ENCODE measurements around the gene IRX5. TPM values are rescaled to one million over a fixed set of nuclear protein-coding genes. Genes with fewer than 3 reads are reported as not detected.

Gene IRX5
- total and polyA plus RNA-seq, 2 of the 8 experiments (the other 6 are each of a cell fraction or from before 2014, with no cell fraction given) = 0.48 to 0.56 TPM

DNA sequence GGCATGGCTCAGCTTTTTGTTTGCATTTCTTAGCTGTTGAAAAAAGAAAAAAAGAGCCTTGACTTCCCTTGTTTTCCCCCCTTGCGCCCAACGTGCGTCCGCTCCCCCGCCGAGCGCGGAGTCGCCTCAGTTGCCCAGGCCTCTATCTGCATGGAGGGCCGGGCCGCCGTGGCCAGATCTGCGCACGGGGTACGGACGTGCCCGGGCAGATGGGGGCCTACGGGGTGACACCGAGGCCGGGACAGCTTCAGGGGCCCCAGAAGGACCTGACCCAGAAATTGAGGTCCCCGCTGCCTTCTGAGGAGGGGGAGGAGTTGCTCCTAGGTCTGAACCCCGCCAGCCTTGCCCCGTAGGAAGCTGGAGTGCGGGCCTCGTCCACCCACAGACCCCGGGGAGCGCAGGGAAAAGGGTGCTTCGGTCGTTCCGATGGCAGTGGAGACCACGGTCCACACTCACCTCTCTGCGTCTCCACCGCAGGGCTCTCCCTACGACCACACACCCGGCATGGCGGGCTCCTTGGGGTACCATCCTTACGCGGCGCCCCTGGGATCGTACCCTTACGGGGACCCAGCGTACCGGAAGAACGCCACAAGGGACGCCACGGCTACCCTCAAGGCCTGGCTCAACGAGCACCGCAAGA, 1.5 kb downstream of the IRX5 start:
- no peak overlapping the region for H2BK5ac ChIP-seq (ENCODE audit: low read depth, low read length)
- no peaks in the 10 kb centered on the region for H3K79me2 ChIP-seq (ENCODE audit: control insufficient read depth in 1 of 2, insufficient read depth in 2 of 2, low read length in 2 of 2)
- H3K79me1 ChIP-seq (ENCODE audit: low read depth, low read length) = no peaks in the 10 kb centered on the region
- H3K4me1 ChIP-seq (replicated peaks in 1 of 4; ENCODE audit: control insufficient read depth in 3 of 4, insufficient read depth in 4 of 4, low read length in 3 of 4) = peaks cover 0 to 30% (median 16%) of the 10 kb centered on the region in 4 experiments; a peak in 6 of 7 replicates
- no peak overlapping the region for H3K23ac ChIP-seq (ENCODE audit: insufficient read length)
- no peak overlapping the region for H4K5ac ChIP-seq (ENCODE audit: insufficient read length, low read depth, low read length)
- H3K4ac ChIP-seq (replicated peaks; ENCODE audit: insufficient read length, low read depth, low read length) = no peak overlapping the region
- CTCF ChIA-PET (ENCODE audit: partially characterized antibody) = interaction anchor here (1.1 to 3.7 kb wide), 5 partner anchors 26 to 985 kb away, joined by 3 to 15 read pairs (median 3); no protein-coding TSS in a partner anchor
- no peak overlapping the region for H2AFZ ChIP-seq (ENCODE audit: low read length)
- H3K18ac ChIP-seq (ENCODE audit: extremely low read depth, low read length) = peak overlapping the region; percentile 48; the same call in 1 of the 2 replicates
- no peak overlapping the region for H2BK15ac ChIP-seq (ENCODE audit: low read length)
- no peak overlapping the region for H3K27ac ChIP-seq (ENCODE audit: low read depth, low read length)
- 3% methylated on average over 47 of the region's 48 CpGs; no CpG with 5 or more reads in 1 of the 2 experiments for WGBS, 2 experiments (ENCODE audit: extremely low coverage in 1 of 2, insufficient coverage in 1 of 2, insufficient read length in 1 of 2, insufficient replicate concordance in 2 of 2, low coverage in 1 of 2, low lambda C conversion rate in 2 of 2, missing lambda C conversion rate in 1 of 2)
- DNase-seq (ENCODE audit: low read depth in 1 of 2, low spot score in 2 of 2) (peak in 1 of 2 experiments; percentile 63), FAIRE-seq (no peak)
- peak overlapping the region; percentile 71; the same call in 1 of the 2 replicates for H2BK12ac ChIP-seq (ENCODE audit: low read depth, low read length)
- no peak overlapping the region for H3K56ac ChIP-seq (replicated peaks; ENCODE audit: insufficient read length, low read depth, low read length)
- POLR2A ChIA-PET (ENCODE audit: partially characterized antibody) = interaction anchor here (2.1 kb wide), 1 partner anchor 646 kb away, joined by 6 read pairs; the partner anchor contains the start of gene IRX3
- no peak overlapping the region for H2AK5ac ChIP-seq (ENCODE audit: low read depth, low read length)
- 0 out of 2 replicates have a peak overlapping the region, but pooled peaks have one; percentile 66 for H2BK20ac ChIP-seq (ENCODE audit: low read length)
- H3K23me2 ChIP-seq (ENCODE audit: low read depth, low read length) = peaks cover 27% of the 10 kb centered on the region
- peaks cover 8 to 10% of the 10 kb centered on the region in 2 experiments for H4K20me1 ChIP-seq (replicated peaks in 1 of 2; ENCODE audit: control insufficient read depth in 1 of 2, insufficient read depth in 2 of 2, low read length in 2 of 2)
- no peak overlapping the region for H4K91ac ChIP-seq (replicated peaks; ENCODE audit: insufficient read length, low read length)
- H2BK120ac ChIP-seq (replicated peaks; ENCODE audit: low read depth, low read length) = no peak overlapping the region
- peak overlapping the region; percentile 41 to 80 (median 64) for H3K4me3 ChIP-seq (ENCODE audit: extremely low read depth in 1 of 4, insufficient read depth in 2 of 4, low read depth in 3 of 4, low read length in 4 of 4)
- no peak overlapping the region for H3K9ac ChIP-seq (replicated peaks in 1 of 4; ENCODE audit: extremely low read depth in 1 of 4, low read depth in 3 of 4, low read length in 3 of 4)
- peaks cover 0 to 2% (median 0%) of the 10 kb centered on the region in 4 experiments; a peak in 1 of 8 replicates for H3K36me3 ChIP-seq (ENCODE audit: control insufficient read depth in 2 of 4, insufficient read depth in 4 of 4, low read length in 3 of 4)
- no peak overlapping the region for H4K8ac ChIP-seq (ENCODE audit: extremely low read depth, insufficient read depth, low read length)
- H3K4me2 ChIP-seq (ENCODE audit: insufficient read depth in 1 of 2, low read depth in 2 of 2, low read length in 2 of 2) = peak overlapping the region; percentile 95
- TF ChIP-seq RNF2 (IDR thresholded peaks at IDR 0.05; ENCODE audit: borderline replicate concordance, low read depth, low read length, missing control alignments, poor library complexity, severe bottlenecking) (peak; percentile 70), ZNF274 (IDR thresholded peaks at IDR 0.05; ENCODE audit: borderline replicate concordance, extremely low read depth, low read length) (no peak), EZH2 (IDR thresholded peaks at IDR 0.05; ENCODE audit: low read depth, low read length, severe bottlenecking) (peak; percentile 91), NRF1 (IDR thresholded peaks at IDR 0.05; ENCODE audit: low read depth, low read length) (no peak), SUZ12 (IDR thresholded peaks at IDR 0.05; ENCODE audit: low read length) (peak; percentile 98), KDM4A (IDR thresholded peaks at IDR 0.05; ENCODE audit: low read depth, low read length, severe bottlenecking) (peak; percentile 56), CBX8 (IDR thresholded peaks at IDR 0.05; ENCODE audit: borderline replicate concordance, low read depth, low read length) (peak; percentile 44; the same call in 1 of the 2 replicates), CTBP2 (IDR thresholded peaks at IDR 0.05; ENCODE audit: borderline replicate concordance, insufficient read depth, insufficient read length, low read length) (peak; percentile 58)
- H3K9me3 ChIP-seq (ENCODE audit: insufficient read depth in 2 of 2, low read depth in 1 of 2, low read length in 1 of 2) = no peaks in the 10 kb centered on the region
- H3K27me3 ChIP-seq (replicated peaks in 1 of 4; ENCODE audit: control insufficient read depth in 3 of 4, extremely low read depth in 1 of 4, insufficient read depth in 3 of 4, low read length in 3 of 4) = peaks cover 34 to 80% (median 67%) of the 10 kb centered on the region in 4 experiments
- no peak overlapping the region for H3K14ac ChIP-seq (ENCODE audit: insufficient read length)

Data from H1 (cell line).